HK-2 (cell line): ENCODE data around the gene CDC42BPG.
A peak's percentile ranks its signal among the peaks of the same experiment; 100 is the strongest.
"Not testable (repeated sequence)": the region's sequence is repeated elsewhere in the genome, so short reads cannot be mapped to it uniquely, and the experiment has no call there.

Source experiments
- DNase-seq: peaks from one replicate; pipeline ENCODE4 v3.0.0-alpha.2; 2018; ENCODE audit not compliant: unreplicated experiment

Gene CDC42BPG

GRCh38 chr11:64849598-64850356, 5.3 kb upstream of the CDC42BPG start:
- DNase-seq: no peak

- DNase-seq: no peak
Measured at GRCh38 chr11:64848826-64849597, 4.6 kb upstream of the CDC42BPG start.

- DNase-seq: no peak
Measured at GRCh38 chr11:64848214-64848825, 3.9 kb upstream of the CDC42BPG start.

- peak; percentile 88 for DNase-seq
Measured at GRCh38 chr11:64846998-64847666, 2.7 kb upstream of the CDC42BPG start.

- not testable (repeated sequence) for DNase-seq
Measured at GRCh38 chr11:64845776-64846129, 1.3 kb upstream of the CDC42BPG start.

- DNase-seq: no peak
Measured at GRCh38 chr11:64845129-64845775, 799 bp upstream of the CDC42BPG start.

- DNase-seq: no peak
Measured at GRCh38 chr11:64843686-64844329, 645 bp downstream of the CDC42BPG start.

GRCh38 chr11:64842851-64843685, 1.4 kb downstream of the CDC42BPG start:
- no peak for DNase-seq

GRCh38 chr11:64842366-64842759, 2.1 kb downstream of the CDC42BPG start:
- no peak for DNase-seq

- no peak for DNase-seq
Measured at GRCh38 chr11:64841592-64842365, 2.7 kb downstream of the CDC42BPG start.

GRCh38 chr11:64839887-64840782, 4.3 kb downstream of the CDC42BPG start:
- DNase-seq: no peak

GRCh38 chr11:64839335-64839734, 5.1 kb downstream of the CDC42BPG start:
- no peak for DNase-seq

GRCh38 chr11:64838600-64839334, 5.7 kb downstream of the CDC42BPG start:
- no peak for DNase-seq

GRCh38 chr11:64837887-64838351, 6.5 kb downstream of the CDC42BPG start:
- no peak for DNase-seq

GRCh38 chr11:64836448-64837072, 7.9 kb downstream of the CDC42BPG start:
- DNase-seq: no peak

GRCh38 chr11:64835616-64836447, 8.6 kb downstream of the CDC42BPG start:
- DNase-seq: no peak
